Lung (tissue), 12 donors: ENCODE data around the gene NAP1L1. TPM values are rescaled to one million over a fixed set of nuclear protein-coding genes. Genes with fewer than 3 reads are reported as not detected.

Source experiments
- ATAC-seq: fragments of 200-7000 bp; cut with Tn5 transposase; one replicate; pipeline ENCODE4 v1.9.1; 2020; ENCODE audit warnings: moderate number of reproducible peaks; ENCODE audit not compliant: insufficient read depth, low FRiP score
- DNase-seq, 3 donors: peaks; one replicate each; pipeline ENCODE4 v3.0.0-alpha.2; 2013 to 2017
- H3K27ac ChIP-seq, 2 donors: one replicate each; pipeline ENCODE4 v1.5.1; 2013; ENCODE audit warnings: mild to moderate bottlenecking in 2 of 2, moderate library complexity in 2 of 2, control low read depth in 1 of 2, inconsistent platforms in 1 of 2, low read depth in 1 of 2, low read length in 1 of 2
- H3K27me3 ChIP-seq, 3 donors: one replicate each; pipeline ENCODE4 v1.5.1; 2013; ENCODE audit warnings: low read length in 2 of 3; ENCODE audit not compliant: control insufficient read depth in 3 of 3, insufficient read depth in 3 of 3
- H3K36me3 ChIP-seq, 4 donors: one replicate each; pipeline ENCODE4 v1.5.1; 2013; ENCODE audit warnings: low read length in 4 of 4, mild to moderate bottlenecking in 1 of 4, moderate library complexity in 1 of 4; ENCODE audit not compliant: control insufficient read depth in 4 of 4, insufficient read depth in 4 of 4
- H3K4me1 ChIP-seq, 5 donors: one replicate each; pipeline ENCODE4 v1.5.1; 2013; ENCODE audit warnings: low read length in 5 of 5, mild to moderate bottlenecking in 2 of 5, moderate library complexity in 1 of 5; ENCODE audit not compliant: control insufficient read depth in 5 of 5, insufficient read depth in 5 of 5
- H3K4me3 ChIP-seq: one replicate; pipeline ENCODE4 v1.5.1; 2013; ENCODE audit warnings: mild to moderate bottlenecking, control low read depth, moderate library complexity
- H3K9ac ChIP-seq, 2 donors: one replicate each; pipeline ENCODE4 v1.5.1; 2013; ENCODE audit warnings: low read length in 2 of 2, control low read depth in 1 of 2; ENCODE audit not compliant: insufficient read depth in 1 of 2
- H3K9me3 ChIP-seq, 4 donors: one replicate each; pipeline ENCODE4 v1.5.1; 2013; ENCODE audit warnings: low read length in 3 of 4, mild to moderate bottlenecking in 1 of 4, moderate library complexity in 1 of 4; ENCODE audit not compliant: control insufficient read depth in 4 of 4, insufficient read depth in 3 of 4
- WGBS, 2 donors: extraction: QIAGEN DNeasy Blood & Tissue Kit; methylation state at CpG; one replicate each; pipeline ENCODE4 v1.1.7; 2013; 5-methylcytosine and 5-hydroxymethylcytosine counted together
- polyA plus RNA-seq, 2 donors: library from polyadenylated mRNA; stranded (reverse); fragments of 200-250 nt; gene quantifications; one replicate each; pipeline ENCODE4 v1.2.1, GENCODE V29; 2013
- total RNA-seq, 2 donors: library from RNA; depleted of rRNA in 1 of 2; stranded (reverse); fragments of >200 nt in 1 of 2; gene quantifications; one replicate each; pipeline ENCODE4 v1.2.1, GENCODE V29; 2014 to 2021
- TF ChIP-seq, protein P1 (sequence below): IDR thresholded peaks from 2 replicates; pipeline ENCODE4 v1.5.1; 2012; ENCODE audit warnings: mild to moderate bottlenecking; ENCODE audit errors: control extremely low read depth, extremely low read depth
- donor health status: control.
- donor health status: control.
- donor health status: Bipolar disorder and iron deficiency.
- donor health status: healthy.
- donor health status: DM: yes; HTN: yes; CAD: no.

NAP1L1 gene
- total and polyA plus RNA-seq, 4 donors = 268 to 515 (median 322) TPM

DNA sequence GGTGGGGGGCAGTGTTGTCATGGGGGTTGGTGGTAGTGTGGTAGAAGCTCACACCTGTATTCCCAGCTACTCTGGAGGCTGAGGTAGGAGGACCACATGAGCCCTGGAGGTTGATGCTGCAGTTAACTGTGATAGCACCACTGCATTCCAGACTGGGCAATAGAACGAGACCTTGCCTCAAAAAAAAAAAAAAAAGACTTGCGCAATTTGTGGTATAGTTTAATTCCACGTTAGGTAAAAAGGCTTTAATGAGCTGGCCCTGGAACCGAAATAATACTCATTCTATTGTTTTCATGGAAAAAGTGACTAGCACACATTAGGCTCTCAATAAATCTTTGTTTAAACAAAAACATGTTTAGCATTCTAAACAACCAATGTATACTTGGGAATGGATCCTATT lies 25.4 kb upstream of the NAP1L1 start:
- 51 to 66% methylated on average over 4 of the region's 4 CpGs for WGBS, 2 donors
- Histone ChIP-seq H3K9me3 (peaks cover 0 to 3% (median 0%) of the 10 kb centered on the region in 4 donors), H3K36me3 (no peaks in the 10 kb centered on the region), H3K4me1 (no peaks in the 10 kb centered on the region), H3K27me3 (no peaks in the 10 kb centered on the region), H3K27ac (no peak overlapping the region), H3K9ac (no peak overlapping the region), H3K4me3 (no peak overlapping the region)
- DNase-seq (no peak), ATAC-seq (no peak)
- TF ChIP-seq, protein P1, sequence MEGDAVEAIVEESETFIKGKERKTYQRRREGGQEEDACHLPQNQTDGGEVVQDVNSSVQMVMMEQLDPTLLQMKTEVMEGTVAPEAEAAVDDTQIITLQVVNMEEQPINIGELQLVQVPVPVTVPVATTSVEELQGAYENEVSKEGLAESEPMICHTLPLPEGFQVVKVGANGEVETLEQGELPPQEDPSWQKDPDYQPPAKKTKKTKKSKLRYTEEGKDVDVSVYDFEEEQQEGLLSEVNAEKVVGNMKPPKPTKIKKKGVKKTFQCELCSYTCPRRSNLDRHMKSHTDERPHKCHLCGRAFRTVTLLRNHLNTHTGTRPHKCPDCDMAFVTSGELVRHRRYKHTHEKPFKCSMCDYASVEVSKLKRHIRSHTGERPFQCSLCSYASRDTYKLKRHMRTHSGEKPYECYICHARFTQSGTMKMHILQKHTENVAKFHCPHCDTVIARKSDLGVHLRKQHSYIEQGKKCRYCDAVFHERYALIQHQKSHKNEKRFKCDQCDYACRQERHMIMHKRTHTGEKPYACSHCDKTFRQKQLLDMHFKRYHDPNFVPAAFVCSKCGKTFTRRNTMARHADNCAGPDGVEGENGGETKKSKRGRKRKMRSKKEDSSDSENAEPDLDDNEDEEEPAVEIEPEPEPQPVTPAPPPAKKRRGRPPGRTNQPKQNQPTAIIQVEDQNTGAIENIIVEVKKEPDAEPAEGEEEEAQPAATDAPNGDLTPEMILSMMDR = no peak

DNA sequence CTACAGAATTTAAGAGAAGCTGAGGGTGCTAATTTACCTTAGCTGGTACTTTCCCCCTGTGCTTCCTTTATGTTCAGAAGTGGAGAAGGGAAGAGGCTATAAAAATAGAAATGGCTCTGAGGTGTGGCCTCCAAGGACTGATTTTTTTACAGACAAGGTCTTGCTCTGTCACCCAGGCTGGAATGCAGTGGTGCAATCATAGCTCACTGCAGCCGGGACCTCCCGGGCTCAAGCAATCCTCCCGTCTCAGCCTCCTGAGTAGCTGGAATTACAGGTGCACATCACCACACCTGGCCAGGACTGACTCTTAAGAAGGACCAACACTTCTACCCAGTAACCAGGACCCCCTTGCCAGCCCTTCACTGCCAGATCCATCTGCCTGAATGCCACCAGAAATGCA lies 23.9 kb upstream of the NAP1L1 start:
- ATAC-seq = no peak
- H3K36me3 ChIP-seq = no peaks in the 10 kb centered on the region
- WGBS, 2 donors = 93 to 94% methylated on average over 3 of the region's 3 CpGs

DNA sequence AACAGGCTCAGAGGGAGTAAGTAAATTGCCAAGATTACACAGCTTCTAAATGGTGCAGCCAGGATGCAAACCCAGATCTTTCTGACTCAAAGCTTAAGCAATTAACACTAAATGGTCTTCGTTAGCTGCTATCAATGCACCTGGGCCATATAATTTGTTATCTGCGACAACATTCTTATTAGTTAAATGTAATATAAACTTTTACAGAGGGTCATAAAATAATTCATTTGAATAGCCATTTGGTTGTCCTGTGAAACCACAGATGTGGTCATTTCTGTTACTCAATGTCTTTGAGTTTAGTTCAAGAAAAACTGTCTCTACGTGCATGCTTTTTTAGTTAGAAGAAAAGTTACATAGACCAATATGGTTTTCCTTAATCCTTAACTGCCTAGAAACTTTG lies 22.1 kb upstream of the NAP1L1 start:
- Histone ChIP-seq H3K4me1 (no peaks in the 10 kb centered on the region), H3K27ac (no peak overlapping the region), H3K9ac (no peak overlapping the region), H3K27me3 (no peaks in the 10 kb centered on the region), H3K4me3 (no peak overlapping the region), H3K36me3 (no peaks in the 10 kb centered on the region), H3K9me3 (peaks cover 0 to 3% (median 0%) of the 10 kb centered on the region in 4 donors)
- ATAC-seq (no peak), DNase-seq (no peak)
- TF ChIP-seq, protein P1 = no peak
- 54 to 58% methylated on average over 3 of the region's 3 CpGs for WGBS, 2 donors

More for the DNA sequence above, 23.9 kb upstream of the NAP1L1 start:
- Histone ChIP-seq H3K4me3 (no peak overlapping the region), H3K4me1 (no peaks in the 10 kb centered on the region), H3K9ac (no peak overlapping the region), H3K27me3 (no peaks in the 10 kb centered on the region), H3K9me3 (peaks cover 0 to 3% (median 0%) of the 10 kb centered on the region in 4 donors), H3K27ac (no peak overlapping the region)
- TF ChIP-seq, protein P1 = no peak
- no peak for DNase-seq

DNA sequence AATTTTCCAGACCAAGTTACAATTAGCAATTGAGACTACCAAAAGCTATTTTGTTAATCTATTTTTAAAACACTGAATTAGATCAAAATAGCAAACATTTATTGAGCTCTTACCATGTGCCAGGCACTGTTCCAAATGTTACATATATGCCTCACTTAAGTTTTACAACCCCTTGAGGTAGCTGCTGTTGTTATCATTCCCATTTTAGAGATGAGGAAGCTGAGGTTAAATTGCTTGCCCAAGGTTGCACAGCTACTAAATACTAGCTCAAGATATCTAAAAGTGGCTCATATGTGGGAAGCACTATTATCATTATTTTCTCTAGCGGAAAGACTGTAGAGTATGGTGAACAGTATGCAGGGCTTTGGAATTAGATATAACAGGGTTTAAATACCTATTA lies 19.5 kb upstream of the NAP1L1 start:
- ATAC-seq (no peak), DNase-seq (no peak)
- 95 to 96% methylated on average over 1 of the region's 1 CpG for WGBS, 2 donors
- Histone ChIP-seq H3K27ac (no peak overlapping the region), H3K9ac (no peak overlapping the region), H3K4me1 (no peaks in the 10 kb centered on the region), H3K27me3 (no peaks in the 10 kb centered on the region), H3K9me3 (peaks cover 0 to 3% (median 0%) of the 10 kb centered on the region in 4 donors), H3K4me3 (no peak overlapping the region), H3K36me3 (no peaks in the 10 kb centered on the region)
- TF ChIP-seq, protein P1 = no peak
